ENCODE results near the gene CREG2.
"Not testable (repeated sequence)": the region's sequence is repeated elsewhere in the genome, so short reads cannot be mapped to it uniquely, and the experiment has no call there.

Gene CREG2

DNA sequence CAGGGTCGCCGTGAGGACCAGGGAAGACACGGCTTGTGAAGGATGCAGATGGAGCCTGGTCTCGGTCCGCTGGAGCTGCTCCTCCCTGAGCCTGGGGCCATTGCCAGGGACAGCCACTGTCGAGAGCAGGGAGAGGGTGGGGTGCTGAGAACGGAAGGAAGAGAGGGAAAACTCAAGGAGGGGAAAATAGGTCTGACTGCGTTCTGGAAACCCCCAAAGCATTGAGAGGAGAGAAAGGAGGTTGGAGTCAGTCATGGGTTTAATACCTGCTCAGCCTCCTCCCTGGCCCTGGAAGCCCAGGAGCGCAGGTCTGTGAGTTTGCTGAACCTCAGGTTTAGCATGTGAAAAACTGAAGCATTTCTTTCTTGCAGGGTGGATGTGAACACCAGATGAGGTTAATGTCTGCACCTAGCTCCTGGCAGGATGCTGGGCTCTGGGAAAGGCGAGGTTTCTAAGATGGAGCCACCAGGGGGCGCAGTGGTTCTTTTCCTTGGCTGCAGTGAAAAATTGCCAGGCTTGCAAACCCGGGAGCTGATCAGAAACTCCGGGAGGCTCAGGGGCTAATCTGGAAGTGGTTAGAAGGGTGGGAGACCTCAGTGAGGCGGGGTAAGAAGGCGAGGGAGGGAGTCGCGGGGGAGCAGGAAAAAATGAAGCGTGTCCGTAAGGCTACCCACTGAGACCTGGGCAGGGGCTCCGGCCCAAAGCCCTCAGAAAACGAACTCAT lies 45.2 kb downstream of the CREG2 start:
- peak; percentile 41 for DNase-seq

DNA sequence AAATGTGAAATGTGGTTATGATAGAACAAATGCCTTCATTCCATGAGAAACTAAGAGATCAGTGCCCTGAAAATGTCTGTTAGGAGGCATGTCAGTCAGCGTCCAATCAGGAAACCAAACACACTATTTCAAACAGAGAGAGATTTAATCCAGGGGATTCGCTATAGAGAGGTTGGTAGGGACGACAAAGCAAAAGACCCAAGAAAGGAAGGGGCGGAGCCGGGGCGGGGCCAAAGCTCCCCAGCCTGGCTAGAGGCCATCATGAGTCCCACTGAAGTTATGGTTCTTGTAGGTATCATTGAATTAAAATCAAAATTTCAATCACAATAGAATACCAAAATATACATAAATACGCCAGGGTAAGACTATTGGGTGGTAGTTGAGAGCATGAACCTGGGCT lies 45.9 kb downstream of the CREG2 start:
- no peak for DNase-seq

DNA sequence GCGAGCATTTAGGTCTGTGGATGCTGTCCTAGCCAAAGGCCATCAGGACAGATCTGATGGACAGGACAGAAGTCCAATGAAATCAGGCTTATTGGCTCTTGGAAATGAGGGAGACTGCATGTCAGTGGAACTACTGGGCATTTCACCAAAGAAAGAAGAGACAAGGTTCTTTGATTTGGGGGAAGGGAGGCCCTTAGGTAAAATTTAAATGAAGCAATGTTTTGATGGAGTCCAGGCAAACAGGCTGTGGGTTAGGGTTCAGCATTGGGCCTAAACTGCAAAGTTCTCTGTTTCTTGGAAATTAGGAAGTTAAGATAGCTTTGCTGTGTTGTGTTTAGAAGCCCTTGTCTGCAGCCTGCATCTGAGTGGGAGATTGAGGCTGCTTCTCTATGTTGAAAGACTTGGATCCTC lies 47.2 kb downstream of the CREG2 start:
- DNase-seq: no peak

DNA sequence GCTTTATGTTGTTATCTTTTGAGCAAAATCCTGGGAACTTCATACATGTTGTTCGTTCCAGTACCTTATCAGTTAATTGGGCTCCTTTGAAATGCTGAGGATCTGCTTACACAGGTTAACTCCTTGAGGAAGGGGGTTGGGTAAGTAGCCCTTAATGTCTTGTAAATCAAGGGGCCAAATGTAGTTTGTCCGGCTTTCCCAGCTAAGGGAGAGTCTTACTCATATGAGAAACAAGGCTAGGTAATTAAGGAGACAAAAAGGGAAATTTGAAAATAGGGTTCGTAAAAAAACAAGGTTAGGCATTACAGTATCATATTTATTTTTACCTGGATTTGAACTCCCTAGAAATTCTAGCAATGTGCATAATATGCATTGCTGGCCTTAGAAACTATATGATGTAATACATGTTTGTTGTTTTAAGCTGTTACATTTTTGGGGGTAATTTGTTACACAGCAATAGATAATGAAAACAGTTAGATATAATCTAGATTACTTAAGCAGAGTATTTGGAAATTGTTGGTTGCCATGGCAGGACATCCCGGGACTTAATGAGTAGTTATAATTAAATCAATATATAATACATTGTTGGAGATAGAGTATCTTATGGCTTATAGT lies 47.9 kb downstream of the CREG2 start:
- DNase-seq: no peak

DNA sequence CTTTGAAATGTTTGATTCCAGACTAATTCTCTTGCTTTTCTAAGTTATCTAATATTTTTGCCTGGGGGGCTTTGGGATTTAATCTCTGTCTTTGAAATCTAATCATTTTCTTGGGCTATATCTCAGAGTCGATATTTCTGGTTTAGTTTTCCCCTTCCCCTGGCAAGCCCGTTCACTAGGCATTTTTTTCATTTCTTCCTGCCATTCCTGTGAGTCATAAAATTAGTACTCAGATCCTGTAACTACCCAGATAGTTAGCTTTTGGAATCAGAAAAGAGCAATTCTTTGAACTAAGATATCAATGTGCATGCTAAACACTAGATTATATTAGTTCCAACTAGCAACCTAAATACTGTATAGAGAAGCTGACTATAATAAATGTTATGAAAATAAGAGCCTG lies 49.4 kb downstream of the CREG2 start:
- no peak for DNase-seq

DNA sequence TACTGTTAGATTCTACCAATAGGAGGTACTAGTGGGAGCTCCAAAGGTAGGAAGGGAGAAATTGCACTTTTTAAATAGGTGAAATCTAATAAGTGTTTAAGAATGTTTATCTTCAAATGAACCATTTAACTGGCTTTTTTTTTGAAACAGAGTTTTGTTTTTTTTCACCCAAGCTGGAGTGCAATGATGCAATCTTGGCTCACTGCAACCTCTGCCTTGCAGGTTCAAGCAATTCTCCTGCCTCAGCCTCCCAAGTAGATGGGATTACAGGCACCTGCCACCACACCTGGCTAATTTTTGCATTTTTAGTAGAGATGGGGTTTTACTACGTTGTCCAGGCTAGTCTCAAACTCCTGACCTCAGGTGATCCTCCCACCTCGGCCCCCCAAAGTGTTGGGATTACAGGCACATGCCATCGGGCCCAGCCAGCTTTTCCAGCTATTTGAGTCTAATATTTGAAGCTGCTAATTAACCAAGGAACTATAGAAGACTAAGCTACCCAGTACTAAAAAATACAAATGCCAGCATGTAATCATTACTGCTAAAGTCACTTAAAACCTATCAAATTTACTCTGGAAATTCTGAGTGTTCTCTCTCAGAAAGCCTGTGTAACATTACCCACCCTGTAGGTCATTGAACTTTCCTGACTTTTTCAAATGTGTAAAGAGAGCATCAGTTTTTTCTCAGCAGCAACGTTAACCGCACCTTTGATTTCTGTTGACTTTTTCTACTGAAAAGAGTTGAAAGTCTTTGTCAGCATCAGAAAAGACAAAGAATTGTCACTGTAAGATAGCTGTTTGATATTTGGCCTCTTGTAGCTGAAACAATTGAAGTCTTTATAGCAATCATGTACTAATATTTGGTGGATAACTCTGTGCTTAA lies 54.2 kb downstream of the CREG2 start:
- no peak for DNase-seq

DNA sequence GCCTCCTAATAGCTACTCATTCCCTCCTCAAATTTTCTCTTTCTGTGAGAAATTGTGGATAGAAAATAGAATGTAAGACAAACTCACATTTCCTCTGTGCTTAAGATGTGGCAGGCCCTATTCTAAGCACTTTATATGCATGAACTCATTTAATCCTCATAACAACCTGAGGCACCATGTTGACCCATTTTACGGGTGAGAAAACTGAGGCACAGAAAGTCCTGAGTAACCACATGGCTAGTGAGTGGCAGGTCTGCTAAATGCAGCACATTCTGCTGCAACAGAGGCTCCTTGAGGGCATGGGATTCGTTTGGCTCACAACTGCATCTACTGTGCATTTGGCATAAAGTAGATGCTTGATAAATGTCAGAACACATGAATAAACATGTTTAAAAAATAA lies 56.1 kb downstream of the CREG2 start:
- no peak for DNase-seq

DNA sequence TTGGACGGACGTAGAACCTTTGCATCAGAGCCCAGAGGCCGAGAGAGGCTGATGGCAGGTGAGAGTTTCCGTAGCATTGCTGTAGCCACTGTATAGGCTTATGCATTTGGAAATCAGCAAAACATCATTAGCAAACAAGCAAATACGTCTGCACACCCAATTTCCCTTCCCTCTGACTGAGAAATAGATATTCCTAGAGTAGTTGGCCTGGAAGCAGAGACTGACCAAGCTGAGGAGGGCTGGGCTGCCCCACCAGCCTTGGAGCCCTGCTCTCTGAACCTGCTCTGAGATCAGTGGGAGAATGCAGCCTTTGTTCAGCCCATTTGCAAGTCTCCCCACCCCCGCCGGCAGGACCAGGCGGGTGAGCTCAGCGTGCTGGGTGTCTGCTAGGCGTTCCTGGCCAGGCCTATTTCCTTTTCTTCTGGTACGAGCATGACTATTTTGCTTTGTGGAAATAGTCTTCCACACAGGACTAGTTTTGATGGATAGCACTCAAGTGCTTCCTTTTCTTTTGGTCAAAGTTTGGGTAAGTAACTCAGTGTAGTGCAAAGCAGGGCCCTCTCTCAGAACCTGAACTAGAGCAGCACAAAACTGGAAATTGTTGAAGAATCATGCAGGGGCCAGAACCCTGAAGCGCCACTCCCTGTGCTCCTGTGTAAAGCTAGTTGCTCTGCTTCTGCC lies 56.9 kb downstream of the CREG2 start:
- DNase-seq: no peak

DNA sequence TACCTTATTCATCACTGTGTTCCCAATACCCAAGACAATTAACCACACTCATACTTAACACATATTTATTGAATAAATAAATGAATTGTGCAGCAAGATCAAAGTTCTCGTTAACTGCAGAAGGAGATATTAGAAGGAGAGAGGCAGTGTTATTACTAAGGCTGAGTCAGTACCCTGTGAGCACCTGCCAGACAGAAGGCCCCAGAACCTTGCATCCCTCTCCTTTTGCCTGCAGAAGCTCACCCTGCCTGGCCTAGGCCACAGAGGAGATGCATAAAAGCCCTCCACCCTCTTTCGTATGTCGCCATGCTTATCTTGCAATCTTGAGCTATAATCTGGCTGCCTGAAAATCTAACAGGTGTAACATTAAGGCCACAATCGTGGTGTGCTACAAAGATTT lies 58.3 kb downstream of the CREG2 start:
- DNase-seq: no peak

DNA sequence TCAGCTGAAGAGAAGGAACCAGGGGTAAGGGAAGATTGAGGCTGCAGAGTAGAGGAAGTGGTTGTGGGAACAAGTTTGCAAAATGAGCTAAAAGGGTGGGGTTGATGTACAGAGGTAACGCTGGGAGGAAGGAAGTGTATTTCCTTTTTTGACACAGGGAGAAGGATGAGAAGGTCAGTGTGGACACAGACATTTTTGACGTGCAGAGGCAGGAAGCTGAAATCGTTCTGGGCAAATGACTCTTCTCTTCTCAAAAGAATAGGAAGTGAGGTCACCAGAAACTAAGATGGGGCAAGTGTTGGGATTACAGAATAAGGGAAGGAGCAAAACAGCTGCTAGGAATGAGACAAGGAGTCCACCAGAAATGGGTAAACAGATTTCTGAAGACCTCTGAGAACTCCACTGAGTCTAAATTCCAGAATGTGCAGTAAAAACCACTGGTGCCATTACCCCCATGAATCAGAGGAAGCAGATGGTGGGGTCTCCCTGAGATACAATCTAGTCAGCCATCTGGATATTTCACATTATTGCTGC lies 58.8 kb downstream of the CREG2 start:
- no peak for DNase-seq

DNA sequence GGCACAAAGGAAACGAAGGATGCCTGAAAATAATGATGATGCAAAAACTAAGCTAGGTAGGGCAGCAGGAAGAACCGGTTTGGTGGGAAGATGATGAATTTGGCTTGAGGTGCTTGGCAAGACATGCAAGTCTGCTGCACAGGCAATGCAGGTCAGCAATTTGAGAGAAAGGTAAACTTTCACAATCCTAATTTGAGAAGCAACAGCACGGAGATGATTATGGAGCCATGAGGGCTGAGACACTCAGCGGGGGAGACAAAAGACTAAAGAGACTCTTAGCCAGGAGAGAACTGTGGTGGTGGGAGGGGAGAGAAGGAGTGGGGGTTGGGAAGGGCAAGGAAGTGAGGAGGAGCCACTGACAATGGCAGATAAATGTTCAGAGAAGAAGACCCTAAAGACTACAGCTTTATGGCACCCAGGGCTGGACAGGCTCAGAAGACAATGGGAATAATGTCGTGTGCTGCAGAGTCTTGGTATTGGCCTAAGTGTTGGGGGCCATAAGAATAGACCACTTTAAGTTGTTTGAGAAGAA lies 59.4 kb downstream of the CREG2 start:
- DNase-seq: no peak

DNA sequence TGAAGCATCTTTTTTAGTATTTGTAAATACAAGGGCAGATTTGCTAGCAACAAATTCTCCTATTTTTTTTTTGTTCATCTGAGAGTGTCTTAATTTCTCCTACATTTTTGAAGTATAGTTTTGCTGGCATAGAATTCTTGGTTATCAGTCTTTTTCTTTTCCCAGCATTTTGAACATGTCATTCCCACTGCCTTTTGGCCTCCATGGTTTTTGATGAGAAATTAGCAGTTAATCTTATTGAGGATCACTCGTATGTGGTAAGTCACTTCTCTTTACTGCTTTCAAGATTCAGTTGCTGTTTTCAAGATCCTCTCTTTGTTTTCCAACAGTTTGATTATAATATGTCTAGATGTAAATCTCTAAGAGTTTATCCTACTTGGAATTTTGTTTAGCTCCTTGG lies 61.9 kb downstream of the CREG2 start:
- DNase-seq: no peak

DNA sequence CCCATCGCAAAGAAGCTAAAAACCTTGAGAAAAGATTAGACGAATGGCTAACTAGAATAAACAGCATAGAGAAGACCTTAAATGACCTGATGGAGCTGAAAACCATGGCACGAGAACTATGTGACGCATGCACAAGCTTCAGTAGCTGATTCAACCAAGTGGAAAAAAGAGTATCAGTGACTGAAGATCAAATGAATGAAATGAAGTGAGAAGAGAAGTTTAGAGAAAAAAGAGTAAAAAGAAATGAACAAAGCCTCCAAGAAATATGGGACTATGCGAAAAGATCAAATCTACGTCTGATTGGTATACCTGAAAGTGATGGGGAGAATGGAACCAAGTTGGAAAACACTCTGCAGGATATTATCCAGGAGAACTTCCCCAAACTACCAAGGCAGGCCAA lies 70.7 kb downstream of the CREG2 start:
- DNase-seq: not testable (repeated sequence)

DNA sequence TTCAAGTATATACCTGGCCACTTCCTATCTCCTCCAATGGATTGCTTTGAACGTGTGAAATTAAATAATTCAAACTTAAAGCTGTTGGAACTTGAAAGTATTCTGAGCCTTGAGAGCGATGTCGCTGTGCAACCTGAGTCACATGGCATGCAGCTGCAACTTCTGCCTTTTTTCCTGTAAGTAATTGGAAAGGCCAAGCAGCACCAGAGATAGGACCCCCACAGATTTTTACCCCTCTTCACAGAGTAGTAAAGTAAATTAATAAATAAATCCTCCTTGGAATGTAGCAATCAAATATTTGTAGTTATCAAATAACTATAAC lies 75.6 kb downstream of the CREG2 start:
- DNase-seq: no peak

DNA sequence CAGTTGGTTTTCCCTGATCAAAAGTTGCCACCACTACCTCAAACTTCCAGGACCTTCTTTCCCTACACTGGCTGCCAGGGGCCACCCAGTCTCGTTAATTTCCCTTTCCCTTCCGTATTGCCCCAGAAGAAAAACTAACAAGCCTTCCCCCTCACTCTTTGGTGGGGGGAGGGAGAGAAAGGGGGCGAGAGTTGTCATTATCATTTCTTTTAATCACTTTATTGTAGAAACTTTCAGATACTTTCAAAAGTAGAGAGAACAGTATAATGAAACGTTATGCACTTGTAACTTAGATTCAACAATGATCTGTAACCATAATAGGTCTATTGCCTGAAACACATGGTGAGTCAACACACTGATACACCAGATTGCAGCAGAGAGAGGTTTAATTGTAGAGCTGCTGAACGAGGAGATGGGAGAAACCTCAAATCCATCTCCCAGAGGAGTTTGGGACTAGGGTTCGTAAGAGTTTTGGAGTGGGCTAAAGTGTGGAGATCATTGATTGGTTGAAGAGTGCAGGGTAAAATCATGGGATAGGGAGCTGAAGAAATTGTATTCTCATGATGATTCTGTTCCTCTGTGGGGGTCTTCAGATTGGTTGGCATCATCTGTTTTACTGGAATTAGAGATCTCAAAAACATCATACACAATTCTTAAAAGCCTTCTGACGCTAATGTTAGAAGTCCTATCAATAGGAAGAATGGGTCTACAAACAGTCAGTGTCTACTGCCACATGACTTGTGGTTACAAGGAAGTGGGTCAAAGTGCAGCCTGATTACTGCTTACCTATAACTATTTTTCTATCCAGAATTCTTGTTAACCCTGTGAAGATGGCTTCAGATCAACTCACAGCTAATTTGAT lies 76.2 kb downstream of the CREG2 start:
- DNase-seq: no peak

DNA sequence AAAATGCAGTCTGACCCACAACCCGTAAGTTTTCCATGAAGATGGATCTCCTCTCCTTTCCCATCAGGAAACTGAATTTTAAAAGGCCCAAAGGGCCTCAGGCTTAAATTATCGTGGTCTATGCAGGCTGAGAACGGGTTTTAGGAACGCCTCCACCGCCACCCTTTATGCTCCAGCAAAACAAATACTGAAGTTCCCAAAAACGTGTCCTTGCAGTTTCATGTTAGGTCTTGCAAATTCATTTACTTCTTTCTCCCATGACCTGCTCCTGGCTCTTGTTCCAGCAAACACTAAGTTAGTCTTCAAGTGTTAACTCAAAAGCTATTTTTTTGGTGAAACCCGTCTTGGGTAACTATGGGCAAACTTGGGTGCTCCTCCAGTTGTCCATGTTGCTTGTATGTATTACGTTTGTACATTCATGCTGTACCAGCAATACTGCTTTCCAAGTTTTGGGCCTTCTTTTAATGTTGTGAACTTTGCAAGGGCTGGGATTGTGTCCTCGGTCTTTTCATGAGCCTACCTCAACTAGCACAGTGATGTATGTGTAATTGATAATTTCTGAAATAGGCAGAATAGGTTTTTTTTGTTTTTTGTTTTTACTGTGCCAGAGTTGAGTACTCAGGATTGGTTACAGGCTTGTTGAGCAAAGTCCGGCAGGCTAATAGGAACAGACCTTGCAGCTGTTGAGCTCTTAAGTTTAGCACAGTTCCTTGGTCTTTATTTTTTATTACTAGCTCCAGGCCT lies 77.0 kb downstream of the CREG2 start:
- DNase-seq: no peak

DNA sequence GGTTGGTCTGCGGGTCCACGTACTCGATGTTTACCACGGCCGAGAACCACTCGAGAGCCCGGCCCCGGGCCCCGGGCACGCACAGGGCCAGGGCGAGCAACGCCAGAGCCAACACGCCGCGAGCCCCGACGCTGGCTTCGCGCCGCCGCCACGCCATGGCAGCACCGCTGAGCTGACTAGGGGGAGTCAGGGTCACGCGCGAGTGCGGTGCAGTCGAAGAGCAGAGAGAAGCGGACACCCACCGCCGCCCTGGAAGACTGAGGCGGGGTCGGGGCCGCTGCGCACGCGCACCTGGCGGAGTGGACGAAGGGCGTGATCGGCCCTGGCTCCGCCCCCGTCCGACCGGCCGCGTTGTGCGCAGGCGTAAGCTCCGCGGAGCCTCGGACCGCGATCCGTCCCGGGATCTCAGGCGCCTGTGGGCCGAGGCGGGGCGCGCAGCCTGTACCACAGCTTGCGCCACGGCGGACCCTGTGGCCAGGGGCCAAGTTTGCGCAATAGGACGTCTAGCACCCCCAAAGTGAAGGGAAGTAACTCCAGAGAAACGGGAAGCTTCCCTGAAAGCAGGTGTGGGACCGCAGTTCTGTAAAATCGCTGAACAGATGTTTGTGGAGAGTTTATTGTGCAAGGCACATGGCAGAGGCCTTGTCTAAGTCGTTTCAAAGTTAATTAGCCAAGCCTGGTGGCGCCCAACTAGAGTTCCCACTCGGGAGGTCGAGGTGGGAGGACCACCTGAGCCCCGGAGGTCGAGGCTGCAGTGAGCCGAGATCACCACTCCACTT lies 78.7 kb downstream of the CREG2 start, which contains the start of gene RNF149:
Gene RNF149 (minus strand): TSS at position 270 of the 779 bp plus-strand sequence. CDS start 113 bp downstream, at position 157.
- DNase-seq: peak; percentile 42

DNA sequence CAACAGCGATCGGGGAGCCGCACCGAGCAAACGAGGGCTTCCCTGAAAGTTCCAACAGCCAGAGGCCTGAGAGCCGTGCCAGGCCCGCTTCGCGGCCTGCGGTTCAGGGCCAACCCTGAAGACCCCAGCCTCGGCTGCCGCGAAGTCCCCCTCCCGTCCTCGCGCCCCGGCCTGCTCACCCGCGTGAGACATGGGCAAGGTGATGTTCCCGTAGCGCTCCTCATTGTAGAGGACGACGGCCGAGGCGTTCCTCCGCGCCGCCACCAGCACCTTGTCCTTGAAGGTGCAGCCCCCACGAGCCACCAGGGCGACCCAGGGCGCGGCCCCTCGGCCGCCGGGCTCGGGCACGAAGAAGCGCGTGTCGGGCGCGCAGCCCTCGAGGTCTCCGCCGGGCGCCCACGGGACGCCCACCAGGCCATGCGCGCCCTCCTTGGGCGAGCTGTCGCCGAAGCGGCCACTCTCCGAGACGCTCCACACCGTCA lies 79.3 kb downstream of the CREG2 start:
- DNase-seq: no peak

DNA sequence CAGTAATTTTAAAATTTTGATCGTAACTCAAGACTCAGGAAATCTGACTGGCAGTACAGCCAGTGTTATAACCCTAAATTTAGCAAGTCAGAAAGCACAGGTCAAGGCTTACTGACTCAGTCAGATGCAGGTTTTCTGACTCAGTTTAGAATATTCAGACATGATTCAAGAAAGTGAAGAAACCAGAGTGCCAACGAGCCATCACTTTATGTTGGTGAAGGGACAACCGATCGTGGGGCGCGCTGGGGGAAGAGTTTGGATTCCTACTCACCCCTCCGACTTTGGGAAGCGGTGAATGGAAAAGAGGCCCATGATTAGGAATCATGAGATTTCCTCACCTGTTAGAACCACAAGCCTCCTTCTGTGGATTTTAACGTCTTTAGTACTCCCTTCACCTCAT lies 79.8 kb downstream of the CREG2 start:
- DNase-seq: no peak

DNA sequence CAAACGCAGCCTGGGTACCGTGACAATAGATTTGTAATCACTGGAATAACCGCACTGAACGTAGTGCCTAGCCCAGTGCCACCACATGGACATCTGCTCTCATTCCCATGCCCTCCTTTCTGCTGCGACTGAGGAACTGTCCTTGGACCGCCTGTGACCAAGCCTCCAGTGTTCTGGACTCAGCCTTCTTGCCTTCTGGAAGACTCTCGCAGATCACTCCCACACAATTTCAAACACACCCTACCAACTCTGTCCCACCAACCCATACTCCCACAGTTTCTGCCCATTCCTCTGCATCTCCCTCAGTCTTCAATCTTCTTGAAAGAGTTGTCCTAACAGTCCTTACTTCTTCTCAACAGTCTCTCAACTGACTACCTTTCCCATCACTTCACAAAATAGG lies 80.9 kb downstream of the CREG2 start:
- no peak for DNase-seq

Data from SHP77 treated with DMSO at 0.1 percent for 48 hours (cell line).